ENCODE results near the gene STK25. TPM values are rescaled to one million over a fixed set of nuclear protein-coding genes. Genes with fewer than 3 reads are reported as not detected.
A peak's percentile ranks its signal among the peaks of the same experiment; 100 is the strongest.

STK25 gene
- total and polyA plus RNA-seq, 2 of the 8 experiments (the other 6 are each of a cell fraction or from before 2014, with no cell fraction given) = 159 to 546 TPM

- peaks cover 18% of the 10 kb centered on the region for H3K79me1 ChIP-seq (ENCODE audit: low read depth, low read length)
- FAIRE-seq (no peak), DNase-seq (ENCODE audit: low read depth in 1 of 2, low spot score in 2 of 2) (peak in 1 of 2 experiments; percentile 73)
- peaks cover 0 to 9% (median 5%) of the 10 kb centered on the region in 4 experiments; a peak in 4 of 7 replicates for H3K27me3 ChIP-seq (replicated peaks in 1 of 4; ENCODE audit: control insufficient read depth in 3 of 4, extremely low read depth in 1 of 4, insufficient read depth in 3 of 4, low read length in 3 of 4)
- H3K4me2 ChIP-seq (ENCODE audit: insufficient read depth in 1 of 2, low read depth in 2 of 2, low read length in 2 of 2) = peak overlapping the region; percentile 67 to 95
- no peaks in the 10 kb centered on the region for H3K36me3 ChIP-seq (ENCODE audit: control insufficient read depth in 2 of 4, insufficient read depth in 4 of 4, low read length in 3 of 4)
- H3K9ac ChIP-seq (replicated peaks in 1 of 4; ENCODE audit: extremely low read depth in 1 of 4, low read depth in 3 of 4, low read length in 3 of 4) = peak overlapping the region in 3 of 4 experiments; percentile 42 to 74 (median 53); a peak in 6 of 7 replicates
- no peak overlapping the region for H3K23ac ChIP-seq (ENCODE audit: insufficient read length)
- peak overlapping the region; percentile 38 for H3K4ac ChIP-seq (replicated peaks; ENCODE audit: insufficient read length, low read depth, low read length)
- no peak overlapping the region for H2BK120ac ChIP-seq (replicated peaks; ENCODE audit: low read depth, low read length)
- H3K4me1 ChIP-seq (replicated peaks in 1 of 4; ENCODE audit: control insufficient read depth in 3 of 4, insufficient read depth in 4 of 4, low read length in 3 of 4) = peaks cover 2 to 15% (median 11%) of the 10 kb centered on the region in 4 experiments
- ChIA-PET CTCF (ENCODE audit: partially characterized antibody) (interaction anchor here (0.6 to 1.3 kb wide), 3 partner anchors 9 to 105 kb away, joined by 3 to 4 read pairs (median 3); no protein-coding TSS in a partner anchor), POLR2A (ENCODE audit: partially characterized antibody) (interaction anchor here (1.0 to 10.2 kb wide), 6 partner anchors 9 to 133 kb away, joined by 3 to 104 read pairs (median 4); partner anchors contain the start of gene BOK)
- WGBS, 2 experiments (ENCODE audit: extremely low coverage in 1 of 2, insufficient coverage in 1 of 2, insufficient read length in 1 of 2, insufficient replicate concordance in 2 of 2, low coverage in 1 of 2, low lambda C conversion rate in 2 of 2, missing lambda C conversion rate in 1 of 2) = 4% methylated on average over 40 of the region's 67 CpGs; no CpG with 5 or more reads in 1 of the 2 experiments
- peaks cover 14 to 45% of the 10 kb centered on the region in 2 experiments for H3K79me2 ChIP-seq (ENCODE audit: control insufficient read depth in 1 of 2, insufficient read depth in 2 of 2, low read length in 2 of 2)
- no peak overlapping the region for H2BK15ac ChIP-seq (ENCODE audit: low read length)
- H2BK20ac ChIP-seq (ENCODE audit: low read length) = no peak overlapping the region
- H3K23me2 ChIP-seq (ENCODE audit: low read depth, low read length) = peaks cover 17% of the 10 kb centered on the region
- H3K14ac ChIP-seq (ENCODE audit: insufficient read length) = no peak overlapping the region
- H4K20me1 ChIP-seq (replicated peaks in 1 of 2; ENCODE audit: control insufficient read depth in 1 of 2, insufficient read depth in 2 of 2, low read length in 2 of 2) = peaks cover 9 to 27% of the 10 kb centered on the region in 2 experiments
- H4K5ac ChIP-seq (ENCODE audit: insufficient read length, low read depth, low read length) = no peak overlapping the region
- H3K9me3 ChIP-seq (ENCODE audit: insufficient read depth in 2 of 2, low read depth in 1 of 2, low read length in 1 of 2) = no peaks in the 10 kb centered on the region
- H2AK5ac ChIP-seq (ENCODE audit: low read depth, low read length) = no peak overlapping the region
- peak overlapping the region; percentile 82 for H3K56ac ChIP-seq (replicated peaks; ENCODE audit: insufficient read length, low read depth, low read length)
- no peak overlapping the region; the same call in 1 of the 2 replicates for H3K18ac ChIP-seq (ENCODE audit: extremely low read depth, low read length)
- no peak overlapping the region; the same call in 1 of the 2 replicates for H4K8ac ChIP-seq (ENCODE audit: extremely low read depth, insufficient read depth, low read length)
- H4K91ac ChIP-seq (replicated peaks; ENCODE audit: insufficient read length, low read length) = peak overlapping the region; percentile 65
- H2BK5ac ChIP-seq (ENCODE audit: low read depth, low read length) = peak overlapping the region; percentile 35; the same call in 1 of the 2 replicates
- H2BK12ac ChIP-seq (ENCODE audit: low read depth, low read length) = no peak overlapping the region
- no peak overlapping the region for H3K27ac ChIP-seq (ENCODE audit: low read depth, low read length)
- H2AFZ ChIP-seq (ENCODE audit: low read length) = no peak overlapping the region
- peak overlapping the region; percentile 67 to 91 (median 78) for H3K4me3 ChIP-seq (ENCODE audit: extremely low read depth in 1 of 4, insufficient read depth in 2 of 4, low read depth in 3 of 4, low read length in 4 of 4)
- TF ChIP-seq ZNF274 (IDR thresholded peaks at IDR 0.05; ENCODE audit: borderline replicate concordance, extremely low read depth, low read length) (no peak), HDAC6 (IDR thresholded peaks at IDR 0.05; ENCODE audit: low read depth, low read length) (no peak), EP300 (IDR thresholded peaks at IDR 0.05; ENCODE audit: borderline replicate concordance in 1 of 2, low read depth in 2 of 2, low read length in 2 of 2) (no peak), ASH2L (IDR thresholded peaks at IDR 0.05; ENCODE audit: low read length) (peak; percentile 27), YY1 (IDR thresholded peaks at IDR 0.05; ENCODE audit: low read depth, low read length) (peak; percentile 46; the same call in 1 of the 2 replicates), RAD21 (IDR thresholded peaks at IDR 0.05 in 1 of 2, conservative IDR thresholded peaks at IDR 0.05 in 1 of 2; ENCODE audit: low read depth in 2 of 2, low read length in 2 of 2) (peak in 1 of 2 experiments; percentile 27; a peak in 3 of 4 replicates)
- TF ChIP-seq, protein P1, sequence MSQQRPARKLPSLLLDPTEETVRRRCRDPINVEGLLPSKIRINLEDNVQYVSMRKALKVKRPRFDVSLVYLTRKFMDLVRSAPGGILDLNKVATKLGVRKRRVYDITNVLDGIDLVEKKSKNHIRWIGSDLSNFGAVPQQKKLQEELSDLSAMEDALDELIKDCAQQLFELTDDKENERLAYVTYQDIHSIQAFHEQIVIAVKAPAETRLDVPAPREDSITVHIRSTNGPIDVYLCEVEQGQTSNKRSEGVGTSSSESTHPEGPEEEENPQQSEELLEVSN (IDR thresholded peaks at IDR 0.05) = 0 out of 2 replicates have a peak, but pooled peaks have one; percentile 41
Observed at GRCh38 chr2:241507430-241508239, 749 bp downstream of the STK25 start.
